ENCODE measurements around the gene RBMS1.

The RBMS1 gene

GRCh38 chr2:160493227-160494028 lies at the start of gene RBMS1:
RBMS1 (minus strand) TSS chr2:160493807; CDS start chr2:160493363, 444 bp downstream.
- DNase-seq (ENCODE audit: insufficient read length, low spot score) (peak; percentile 67), FAIRE-seq (peak; percentile 42)

GRCh38 chr2:160541745-160542144 lies 48.1 kb upstream of the RBMS1 start:
- DNase-seq (ENCODE audit: insufficient read length, low spot score) (no peak), FAIRE-seq (no peak)

- DNase-seq (ENCODE audit: insufficient read length, low spot score) (no peak), FAIRE-seq (no peak)
Measured at GRCh38 chr2:160538559-160539355, 45.1 kb upstream of the RBMS1 start.

- peak; percentile 66 for FAIRE-seq
- DNase-seq (ENCODE audit: insufficient read length, low spot score), result no peak
Measured at GRCh38 chr2:160538115-160538514, 44.5 kb upstream of the RBMS1 start.

GRCh38 chr2:160534996-160535395 lies 41.4 kb upstream of the RBMS1 start:
- FAIRE-seq (no peak), DNase-seq (ENCODE audit: insufficient read length, low spot score) (no peak)

- DNase-seq (ENCODE audit: insufficient read length, low spot score) (no peak), FAIRE-seq (no peak)
Measured at GRCh38 chr2:160534249-160534648, 40.6 kb upstream of the RBMS1 start.

GRCh38 chr2:160533482-160533881 lies 39.9 kb upstream of the RBMS1 start:
- no peak for DNase-seq (ENCODE audit: insufficient read length, low spot score)
- FAIRE-seq, result no peak

GRCh38 chr2:160532388-160532787 lies 38.8 kb upstream of the RBMS1 start:
- no peak for DNase-seq (ENCODE audit: insufficient read length, low spot score)
- FAIRE-seq, result no peak

GRCh38 chr2:160522951-160523710 lies 29.5 kb upstream of the RBMS1 start:
- no peak for FAIRE-seq
- no peak for DNase-seq (ENCODE audit: insufficient read length, low spot score)

GRCh38 chr2:160517731-160518130 lies 24.1 kb upstream of the RBMS1 start:
- FAIRE-seq (no peak), DNase-seq (ENCODE audit: insufficient read length, low spot score) (no peak)

GRCh38 chr2:160516547-160517365 lies 23.1 kb upstream of the RBMS1 start:
- DNase-seq (ENCODE audit: insufficient read length, low spot score) (no peak), FAIRE-seq (no peak)

- no peak for FAIRE-seq
- DNase-seq (ENCODE audit: insufficient read length, low spot score), result no peak
Measured at GRCh38 chr2:160515120-160515519, 21.5 kb upstream of the RBMS1 start.

- DNase-seq (ENCODE audit: insufficient read length, low spot score), result no peak
- no peak for FAIRE-seq
Measured at GRCh38 chr2:160513120-160513519, 19.5 kb upstream of the RBMS1 start.

GRCh38 chr2:160512491-160512890 lies 18.9 kb upstream of the RBMS1 start:
- DNase-seq (ENCODE audit: insufficient read length, low spot score), result no peak
- FAIRE-seq, result no peak

GRCh38 chr2:160510617-160511016 lies 17.0 kb upstream of the RBMS1 start:
- FAIRE-seq, result no peak
- no peak for DNase-seq (ENCODE audit: insufficient read length, low spot score)

- DNase-seq (ENCODE audit: insufficient read length, low spot score), result no peak
Measured at GRCh38 chr2:160509016-160509415, 15.4 kb upstream of the RBMS1 start.

GRCh38 chr2:160507464-160507863 lies 13.9 kb upstream of the RBMS1 start:
- FAIRE-seq (no peak), DNase-seq (ENCODE audit: insufficient read length, low spot score) (no peak)

More at GRCh38 chr2:160509016-160509415, 15.4 kb upstream of the RBMS1 start:
- no peak for FAIRE-seq

GRCh38 chr2:160507046-160507407 lies 13.4 kb upstream of the RBMS1 start:
- FAIRE-seq, result no peak
- no peak for DNase-seq (ENCODE audit: insufficient read length, low spot score)

- FAIRE-seq (no peak), DNase-seq (ENCODE audit: insufficient read length, low spot score) (no peak)
Measured at GRCh38 chr2:160506371-160507045, 12.9 kb upstream of the RBMS1 start.

GRCh38 chr2:160505256-160505655 lies 11.6 kb upstream of the RBMS1 start:
- DNase-seq (ENCODE audit: insufficient read length, low spot score), result no peak
- no peak for FAIRE-seq
